ENCODE results near the gene PDE8B. TPM values are rescaled to one million over a fixed set of nuclear protein-coding genes. Genes with fewer than 3 reads are reported as not detected.

The PDE8B gene
- total and polyA plus RNA-seq, 2 experiments from 2014 or later = 0.45 to 0.91 TPM

GRCh38 chr5:77280036-77280435 is 69.6 kb downstream of the PDE8B start:
- TF ChIP-seq ZNF331 (CRISPR knock-in tag; IDR thresholded peaks at IDR 0.05; ENCODE audit: low read depth) = no peak
- no peak for TF ChIP-seq CREB1 (CRISPR knock-in tag; IDR thresholded peaks at IDR 0.05; ENCODE audit: low read depth)
- TF ChIP-seq REST (IDR thresholded peaks at IDR 0.05; ENCODE audit: unreplicated experiment) = no peak
- TF ChIP-seq NANOG (IDR thresholded peaks at IDR 0.05; ENCODE audit: borderline replicate concordance) = no peak
- TF ChIP-seq ETS1 (IDR thresholded peaks at IDR 0.05) = no peak
- TF ChIP-seq JUNB (IDR thresholded peaks at IDR 0.05; ENCODE audit: unreplicated experiment) = no peak
- no peak for TF ChIP-seq POLR2AphosphoS5 (IDR thresholded peaks at IDR 0.05; ENCODE audit: low read depth)
- no peak for TF ChIP-seq ZNF114 (CRISPR knock-in tag; IDR thresholded peaks at IDR 0.05)
- TF ChIP-seq EZH2 (IDR thresholded peaks at IDR 0.05; ENCODE audit: low read depth, unreplicated experiment) = no peak
- no peak for TF ChIP-seq STAT1 (IDR thresholded peaks at IDR 0.05; ENCODE audit: unreplicated experiment)
- no peak for TF ChIP-seq CTCF (conservative IDR thresholded peaks at IDR 0.05; ENCODE audit: low read depth in 2 of 2)
- no peak for TF ChIP-seq EZH2phosphoT487 (IDR thresholded peaks at IDR 0.05; ENCODE audit: unreplicated experiment)
- no peak for TF ChIP-seq ZNF462 (CRISPR knock-in tag; IDR thresholded peaks at IDR 0.05)
- no peak overlapping the region for H3K27ac Mint-ChIP-seq

More at GRCh38 chr5:77280036-77280435, 69.6 kb downstream of the PDE8B start:
- H3K79me2 ChIP-seq (replicated peaks; ENCODE audit: insufficient read depth) = no peaks in the 10 kb centered on the region
- H3K4me1 ChIP-seq (ENCODE audit: insufficient read depth) = no peaks in the 10 kb centered on the region
- H4K20me1 ChIP-seq (replicated peaks; ENCODE audit: insufficient read depth) = no peaks in the 10 kb centered on the region
- Mint-ChIP-seq H3K27me3 (ENCODE audit: insufficient read depth, low read depth, poor library complexity) (no peaks in the 10 kb centered on the region), H3K36me3 (ENCODE audit: low read depth) (no peaks in the 10 kb centered on the region), H3K9me3 (no peaks in the 10 kb centered on the region), H3K4me1 (peaks cover 14% of the 10 kb centered on the region; the same call in 2 of the 3 replicates), H3K4me3 (no peak overlapping the region)
- H3F3A ChIP-seq (replicated peaks; ENCODE audit: low read depth) = no peaks in the 10 kb centered on the region
- H3K4me2 ChIP-seq = no peak overlapping the region
- H3K27ac ChIP-seq (ENCODE audit: low read depth) = no peak overlapping the region
- ATAC-seq (no peak), DNase-seq (ENCODE audit: low spot score) (no peak)
- no peak overlapping the region for H3K4me3 ChIP-seq
- no peaks in the 10 kb centered on the region for H3K27me3 ChIP-seq (ENCODE audit: insufficient read depth)
- no peaks in the 10 kb centered on the region for H3K36me3 ChIP-seq (ENCODE audit: insufficient read depth)
- no peak overlapping the region for H2AFZ ChIP-seq
- no peaks in the 10 kb centered on the region for H3K9me2 ChIP-seq (ENCODE audit: insufficient read depth)

All from GM23338 (cell line).